Ammon's horn (tissue), 1 donor: Measurements from ENCODE around the gene CGB5.
"Not testable (repeated sequence)": the region's sequence is repeated elsewhere in the genome, so short reads cannot be mapped to it uniquely, and the experiment has no call there.

Experiments
- DNase-seq: peaks from one replicate; pipeline ENCODE4 v3.0.0-alpha.2; 2016; ENCODE audit warnings: low spot score

CGB5 gene

DNA sequence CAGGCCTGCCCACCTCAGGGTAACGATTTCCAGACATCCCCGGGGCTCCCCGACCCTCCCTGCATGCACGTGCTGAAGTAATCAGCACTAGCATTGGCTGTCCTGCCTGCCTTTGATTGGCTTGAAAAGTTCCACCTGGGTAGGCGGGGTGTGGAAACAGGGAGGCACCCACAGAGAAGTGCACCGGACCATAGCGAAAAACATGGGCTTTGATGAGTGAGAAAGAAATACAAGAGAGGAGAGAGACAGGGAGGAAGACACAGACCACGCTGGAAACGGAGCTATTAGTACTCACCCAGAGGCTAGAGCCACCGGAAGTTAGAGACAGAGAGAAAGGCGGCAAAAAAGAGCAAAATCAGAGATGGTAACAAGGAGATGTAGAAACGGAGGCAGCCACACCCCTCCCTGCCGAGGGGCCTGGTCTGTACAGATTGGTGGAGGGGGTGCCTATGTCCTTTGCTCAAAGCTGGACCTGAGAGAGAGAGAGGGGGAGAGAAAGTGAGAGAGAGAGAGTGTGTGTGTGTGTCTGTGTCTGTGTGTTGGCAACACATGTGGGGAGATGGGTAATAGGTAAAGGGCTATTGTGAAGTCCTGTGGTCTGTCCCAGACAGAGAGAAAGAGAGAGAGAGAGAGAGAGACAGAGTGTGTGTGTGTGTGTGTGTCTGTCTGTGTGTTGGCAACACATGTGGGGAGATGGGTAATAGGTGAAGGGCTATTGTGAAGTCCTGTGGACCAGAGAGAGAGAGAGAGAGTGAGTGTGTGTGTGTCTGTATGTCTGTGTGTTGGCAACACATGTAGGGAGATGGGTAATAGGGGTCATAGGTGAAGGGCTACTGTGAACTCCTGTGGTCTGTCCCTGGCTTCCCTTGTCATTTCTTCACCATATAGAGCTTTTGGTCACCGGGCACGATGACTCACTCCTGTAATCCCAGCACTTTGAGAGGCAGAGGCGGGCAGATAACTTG lies 22.4 kb upstream of the CGB5 start:
- DNase-seq = no peak

DNA sequence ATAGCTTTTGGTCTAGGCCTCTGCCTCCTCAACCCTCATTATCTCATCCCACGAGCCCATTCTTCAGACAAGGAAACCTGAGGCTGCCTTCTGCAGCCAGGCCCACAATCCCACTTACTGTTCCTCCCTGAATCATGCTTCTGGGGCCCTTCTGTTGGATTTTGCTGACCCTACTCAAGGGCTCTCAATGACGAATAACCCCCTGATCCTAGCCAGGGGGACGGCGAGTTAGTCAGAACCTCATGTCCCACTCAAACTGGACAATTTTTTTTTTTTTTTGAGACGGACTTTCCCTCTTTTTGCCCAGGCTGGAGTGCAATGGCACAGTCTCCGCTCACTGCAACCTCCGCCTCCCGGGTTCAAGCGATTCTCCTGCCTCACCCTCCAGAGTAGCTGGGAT lies 21.5 kb upstream of the CGB5 start:
- DNase-seq = no peak

DNA sequence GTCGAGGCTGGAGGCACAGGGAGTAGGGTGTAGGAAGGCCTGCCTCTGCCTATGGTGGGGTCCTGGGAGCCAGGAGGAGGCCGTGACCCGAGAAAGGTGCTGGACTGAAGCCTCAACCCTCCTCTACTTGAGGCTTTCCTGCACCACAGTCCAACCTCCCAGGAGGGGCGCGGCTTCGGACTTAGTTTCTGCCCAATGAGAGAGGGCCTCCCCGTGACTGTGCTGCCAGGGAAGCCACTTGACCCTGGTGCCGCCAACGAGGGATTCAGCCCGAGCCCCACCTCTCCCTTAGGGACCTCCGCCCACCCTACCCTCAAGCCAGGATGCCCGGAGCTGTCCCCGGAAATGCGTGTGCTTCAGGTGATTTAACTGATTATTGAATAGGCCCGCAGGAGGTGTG lies 19.4 kb upstream of the CGB5 start, which contains the start of gene CGB3:
Gene CGB3 (minus strand): TSS at position 101 of the 400 bp plus-strand sequence. CDS start 362 bp downstream, outside the sequence.
- DNase-seq = not testable (repeated sequence)

DNA sequence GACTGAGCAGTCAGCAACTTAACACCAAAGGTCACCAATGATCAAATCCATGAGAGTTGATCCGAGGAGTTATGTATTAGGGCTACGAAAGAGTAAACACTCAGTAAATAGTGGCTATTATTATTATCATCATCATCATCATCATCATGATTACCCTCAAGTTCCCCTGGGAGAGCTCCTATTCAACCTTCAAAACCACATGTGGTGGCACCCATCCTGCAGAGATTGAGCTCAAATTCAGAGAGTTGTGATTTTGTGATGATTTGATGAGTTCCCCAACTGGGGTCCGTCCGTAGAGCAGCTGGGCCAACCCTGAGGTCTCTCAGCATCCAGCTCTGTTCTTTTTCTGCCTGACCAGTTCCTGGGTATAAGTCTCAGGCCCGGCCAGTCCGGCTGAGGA lies 18.6 kb upstream of the CGB5 start:
- not testable (repeated sequence) for DNase-seq

DNA sequence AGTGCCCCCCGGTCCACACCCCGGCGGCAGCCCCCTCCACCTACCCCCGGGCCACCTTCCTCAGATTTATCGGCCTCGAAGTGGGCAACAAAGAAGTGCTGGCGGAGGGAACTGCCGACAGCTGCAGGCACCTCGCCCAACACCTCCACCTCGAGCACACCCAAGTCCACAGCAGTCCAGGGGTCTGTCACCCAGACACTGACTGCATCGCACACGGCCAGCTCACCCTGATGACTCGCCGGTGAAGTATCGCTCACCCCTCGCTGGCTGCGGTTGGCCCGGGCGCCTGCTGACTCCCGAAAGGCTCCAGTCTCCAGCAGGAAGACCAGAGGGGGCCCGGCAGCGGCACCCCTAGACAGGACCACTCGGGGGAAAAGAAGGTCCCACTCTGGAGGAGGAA lies 18.0 kb upstream of the CGB5 start:
- DNase-seq = not testable (repeated sequence)

DNA sequence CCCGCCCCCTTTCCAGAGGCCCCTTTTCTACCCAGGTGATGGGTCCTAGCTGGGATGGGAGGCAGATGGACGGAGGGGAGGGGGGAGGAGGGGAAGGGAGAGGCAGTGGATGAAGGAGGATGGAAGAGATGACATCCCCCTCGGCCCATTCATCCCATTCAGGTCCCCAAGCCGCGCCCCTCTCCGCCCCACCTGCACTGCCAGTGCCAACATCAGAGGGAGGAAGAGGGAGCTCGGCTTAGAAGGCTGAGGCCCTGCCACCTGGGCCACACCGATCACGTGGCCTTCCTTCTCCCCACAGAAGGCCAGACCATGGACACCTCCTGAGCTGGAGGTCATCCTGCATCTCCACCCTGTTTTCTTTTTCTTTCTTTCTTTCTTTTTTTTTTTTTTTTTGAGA lies 15.0 kb upstream of the CGB5 start:
- not testable (repeated sequence) for DNase-seq

DNA sequence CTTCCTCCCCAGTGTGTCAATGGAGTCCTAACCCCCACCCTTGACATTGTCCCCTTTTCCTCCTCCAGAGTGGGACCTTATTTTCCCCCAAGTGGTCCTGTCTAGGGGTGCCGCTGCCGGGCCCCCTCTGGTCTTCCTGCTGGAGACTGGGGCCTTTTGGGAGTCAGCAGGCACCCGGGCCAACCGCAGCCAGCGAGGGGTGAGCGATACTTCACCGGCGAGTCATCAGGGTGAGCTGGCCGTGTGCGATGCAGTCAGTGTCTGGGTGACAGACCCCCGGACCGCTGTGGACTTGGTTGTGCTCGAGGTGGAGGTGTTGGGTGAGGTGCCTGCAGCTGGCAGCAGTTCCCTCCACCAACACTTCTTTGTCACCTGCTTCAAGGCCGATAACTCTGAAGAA lies 13.9 kb upstream of the CGB5 start:
- not testable (repeated sequence) for DNase-seq

DNA sequence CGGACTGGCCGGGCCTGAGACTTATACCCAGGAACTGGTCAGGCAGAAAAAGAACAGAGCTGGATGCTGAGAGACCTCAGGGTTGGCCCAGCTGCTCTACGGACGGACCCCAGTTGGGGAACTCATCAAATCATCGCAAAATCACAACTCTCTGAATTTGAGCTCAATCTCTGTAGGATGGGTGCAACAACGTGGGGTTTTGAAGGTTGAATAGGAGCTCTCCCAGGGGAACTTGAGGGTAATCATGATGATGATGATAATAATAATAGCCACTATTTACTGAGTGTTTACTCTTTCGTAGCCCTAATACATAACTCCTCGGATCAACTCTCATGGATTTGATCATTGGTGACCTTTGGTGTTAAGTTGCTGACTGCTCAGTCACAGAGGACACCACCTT lies 13.3 kb upstream of the CGB5 start:
- not testable (repeated sequence) for DNase-seq

DNA sequence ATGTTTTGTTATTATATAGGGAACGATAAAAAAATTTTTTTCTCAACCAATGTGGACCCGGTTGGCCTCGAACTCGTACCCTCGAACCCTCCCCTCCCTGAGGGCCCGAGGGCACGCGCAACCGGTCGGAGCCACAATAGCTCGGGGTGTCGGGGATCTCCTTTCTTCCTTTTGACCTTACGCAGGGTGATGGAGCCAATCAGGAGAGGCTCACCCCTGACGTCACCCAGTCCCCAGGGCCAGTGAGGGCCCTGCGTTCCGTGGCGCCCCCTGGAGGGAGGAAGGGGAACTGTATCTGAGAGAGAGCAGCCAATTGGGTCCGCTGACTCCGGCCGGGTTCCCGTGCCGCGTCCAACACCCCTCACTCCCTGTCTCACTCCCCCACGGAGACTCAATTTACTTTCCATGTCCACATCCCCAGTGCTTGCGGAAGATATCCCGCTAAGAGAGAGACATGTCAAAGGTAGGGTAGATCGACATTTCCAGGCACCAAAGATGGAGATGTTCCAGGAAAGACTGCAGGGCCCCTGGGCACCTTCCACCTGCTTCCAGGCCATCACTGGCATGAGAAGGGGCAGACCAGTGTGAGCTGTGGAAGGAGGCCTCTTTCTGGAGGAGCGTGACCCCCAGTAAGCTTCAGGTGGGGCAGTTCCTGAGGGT lies 11.9 kb upstream of the CGB5 start, which contains the start of gene CGB2:
Gene CGB2 (plus strand): TSS at position 249 of the 660 bp plus-strand sequence. CDS start 206 bp downstream, at position 455.
- DNase-seq = not testable (repeated sequence)

DNA sequence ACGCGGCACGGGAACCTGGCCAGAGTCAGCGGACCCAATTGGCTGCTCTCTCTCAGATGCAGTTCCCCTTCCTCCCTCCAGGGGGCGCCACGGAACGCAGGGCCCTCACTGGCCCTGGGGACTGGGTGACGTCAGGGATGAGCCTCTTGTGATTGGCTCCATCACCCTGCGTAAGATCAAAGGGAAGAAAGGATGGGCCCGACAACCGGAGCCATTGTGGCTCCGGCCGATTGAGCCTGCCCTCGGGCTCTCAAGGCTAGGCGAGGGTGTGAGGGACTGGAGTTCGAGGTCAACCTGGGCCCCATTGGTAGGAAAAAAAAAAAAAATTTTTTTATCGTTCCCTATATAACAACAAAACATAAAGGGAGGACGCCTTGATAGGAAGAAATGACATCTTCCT lies 6.8 kb upstream of the CGB5 start, which contains the start of gene CGB1:
Gene CGB1 (minus strand): TSS at position 81 of the 400 bp plus-strand sequence. CDS start 184 bp downstream, outside the sequence.
- DNase-seq = not testable (repeated sequence)

DNA sequence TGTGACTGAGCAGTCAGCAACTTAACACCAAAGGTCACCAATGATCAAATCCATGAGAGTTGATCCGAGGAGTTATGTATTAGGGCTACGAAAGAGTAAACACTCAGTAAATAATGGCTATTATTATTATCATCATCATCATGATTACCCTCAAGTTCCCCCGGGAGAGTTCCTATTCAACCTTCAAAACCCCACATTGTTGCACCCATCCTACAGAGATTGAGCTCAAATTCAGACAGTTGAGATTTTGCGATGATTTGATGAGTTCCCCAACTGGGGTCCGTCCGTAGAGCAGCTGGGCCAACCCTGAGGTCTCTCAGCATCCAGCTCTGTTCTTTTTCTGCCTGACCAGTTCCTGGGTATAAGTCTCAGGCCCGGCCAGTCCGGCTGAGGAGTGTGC lies 5.5 kb upstream of the CGB5 start:
- not testable (repeated sequence) for DNase-seq

DNA sequence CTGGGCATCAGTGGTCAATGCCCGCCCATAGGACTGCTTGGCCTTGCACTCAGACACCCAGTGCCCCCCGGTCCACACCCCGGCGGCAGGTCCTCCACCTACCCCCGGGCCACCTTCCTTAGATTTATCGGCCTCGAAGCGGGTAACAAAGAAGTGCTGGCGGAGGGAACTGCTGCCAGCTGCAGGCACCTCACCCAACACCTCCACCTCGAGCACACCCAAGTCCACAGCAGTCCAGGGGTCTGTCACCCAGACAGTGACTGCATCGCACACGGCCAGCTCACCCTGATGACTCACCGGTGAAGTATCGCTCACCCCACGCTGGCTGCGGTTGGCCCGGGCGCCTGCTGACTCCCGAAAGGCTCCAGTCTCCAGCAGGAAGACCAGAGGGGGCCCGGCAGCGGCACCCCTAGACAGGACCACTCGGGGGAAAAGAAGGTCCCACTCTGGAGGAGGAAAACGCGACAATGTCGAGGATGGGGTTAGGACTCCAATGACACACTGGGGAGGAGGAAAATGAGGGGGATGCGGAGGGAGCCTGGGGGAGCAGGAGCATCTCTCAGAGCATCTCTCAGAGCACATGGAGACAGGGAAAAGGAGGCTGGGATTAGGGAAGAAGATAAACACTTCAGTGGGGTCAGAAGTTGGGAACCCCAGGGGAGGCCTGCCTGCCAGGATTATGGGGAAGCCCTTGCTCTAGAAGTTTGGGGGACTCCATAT lies 4.9 kb upstream of the CGB5 start:
- DNase-seq = not testable (repeated sequence)

DNA sequence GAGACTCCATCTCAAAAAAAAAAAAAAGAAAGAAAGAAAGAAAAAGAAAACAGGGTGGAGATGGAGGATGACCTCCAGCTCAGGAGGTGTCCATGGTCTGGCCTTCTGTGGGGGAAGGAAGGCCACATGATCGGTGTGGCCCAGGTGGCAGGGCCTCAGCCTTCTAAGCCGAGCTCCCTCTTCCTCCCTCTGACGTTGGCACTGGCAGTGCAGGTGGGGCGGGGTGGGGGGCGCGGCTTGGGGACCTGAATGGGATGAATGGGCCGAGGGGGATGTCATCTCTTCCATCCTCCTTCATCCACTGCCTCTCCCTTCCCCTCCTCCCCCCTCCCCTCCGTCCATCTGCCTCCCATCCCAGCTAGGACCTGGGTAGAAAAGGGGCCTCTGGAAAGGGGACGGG lies 3.9 kb upstream of the CGB5 start:
- not testable (repeated sequence) for DNase-seq

DNA sequence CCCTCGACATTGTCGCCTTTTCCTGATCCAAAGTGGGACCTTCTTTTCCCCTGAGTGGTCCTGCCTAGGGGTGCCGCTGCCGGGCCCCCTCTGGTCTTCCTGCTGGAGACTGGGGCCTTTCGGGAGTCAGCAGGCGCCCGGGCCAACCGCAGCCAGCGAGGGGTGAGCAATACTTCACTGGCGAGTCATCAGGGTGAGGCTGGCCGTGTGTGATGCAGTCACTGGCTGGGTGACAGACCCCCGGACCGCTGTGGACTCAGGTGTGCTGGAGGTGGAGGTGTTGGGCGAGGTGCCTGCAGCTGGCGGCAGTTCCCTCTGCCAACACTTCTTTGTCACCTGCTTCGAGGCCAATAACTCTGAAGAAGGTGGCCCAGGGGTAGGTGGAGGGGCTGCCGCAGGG lies 1.5 kb upstream of the CGB5 start:
- no peak for DNase-seq

DNA sequence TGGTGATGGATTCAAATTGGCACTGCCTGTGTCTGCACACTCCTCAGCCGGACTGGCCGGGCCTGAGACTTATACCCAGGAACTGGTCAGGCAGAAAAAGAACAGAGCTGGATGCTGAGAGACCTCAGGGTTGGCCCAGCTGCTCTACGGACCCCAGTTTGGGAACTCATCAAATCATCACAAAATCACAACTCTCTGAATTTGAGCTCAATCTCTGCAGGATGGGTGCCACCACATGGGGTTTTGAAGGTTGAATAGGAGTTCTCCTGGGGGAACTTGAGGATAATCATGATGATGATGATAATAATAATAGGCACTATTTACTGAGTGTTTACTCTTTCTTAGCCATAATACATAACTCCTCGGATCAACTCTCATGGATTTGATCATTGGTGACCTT lies 982 bp upstream of the CGB5 start:
- not testable (repeated sequence) for DNase-seq

DNA sequence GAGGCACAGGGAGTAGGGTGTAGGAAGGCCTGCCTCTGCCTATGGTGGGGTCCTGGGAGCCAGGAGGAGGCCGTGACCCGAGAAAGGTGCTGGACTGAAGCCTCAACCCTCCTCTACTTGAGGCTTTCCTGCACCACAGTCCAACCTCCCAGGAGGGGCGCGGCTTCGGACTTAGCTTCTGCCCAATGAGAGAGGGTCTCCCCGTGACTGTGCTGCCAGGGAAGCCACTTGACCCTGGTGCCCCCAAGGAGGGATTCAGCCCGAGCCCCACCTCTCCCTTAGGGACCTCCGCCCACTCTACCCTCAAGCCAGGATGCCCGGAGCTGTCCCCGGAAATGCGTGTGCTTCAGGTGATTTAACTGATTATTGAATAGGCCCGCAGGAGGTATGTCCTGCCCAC lies 5.4 kb downstream of the CGB5 start, which contains the start of gene CGB8:
Gene CGB8 (minus strand): TSS at position 101 of the 400 bp plus-strand sequence. CDS start 372 bp downstream, outside the sequence.
- not testable (repeated sequence) for DNase-seq

DNA sequence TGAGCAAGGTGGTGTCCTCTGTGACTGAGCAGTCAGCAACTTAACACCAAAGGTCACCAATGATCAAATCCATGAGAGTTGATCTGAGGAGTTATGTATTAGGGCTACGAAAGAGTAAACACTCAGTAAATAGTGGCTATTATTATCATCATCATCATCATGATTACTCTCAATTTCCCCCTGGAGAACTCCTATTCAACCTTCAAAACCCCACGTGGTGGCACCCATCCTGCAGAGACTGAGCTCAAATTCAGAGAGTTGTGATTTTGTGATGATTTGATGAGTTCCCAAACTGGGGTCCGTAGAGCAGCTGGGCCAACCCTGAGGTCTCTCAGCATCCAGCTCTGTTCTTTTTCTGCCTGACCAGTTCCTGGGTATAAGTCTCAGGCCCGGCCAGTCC lies 6.2 kb downstream of the CGB5 start:
- DNase-seq = not testable (repeated sequence)

DNA sequence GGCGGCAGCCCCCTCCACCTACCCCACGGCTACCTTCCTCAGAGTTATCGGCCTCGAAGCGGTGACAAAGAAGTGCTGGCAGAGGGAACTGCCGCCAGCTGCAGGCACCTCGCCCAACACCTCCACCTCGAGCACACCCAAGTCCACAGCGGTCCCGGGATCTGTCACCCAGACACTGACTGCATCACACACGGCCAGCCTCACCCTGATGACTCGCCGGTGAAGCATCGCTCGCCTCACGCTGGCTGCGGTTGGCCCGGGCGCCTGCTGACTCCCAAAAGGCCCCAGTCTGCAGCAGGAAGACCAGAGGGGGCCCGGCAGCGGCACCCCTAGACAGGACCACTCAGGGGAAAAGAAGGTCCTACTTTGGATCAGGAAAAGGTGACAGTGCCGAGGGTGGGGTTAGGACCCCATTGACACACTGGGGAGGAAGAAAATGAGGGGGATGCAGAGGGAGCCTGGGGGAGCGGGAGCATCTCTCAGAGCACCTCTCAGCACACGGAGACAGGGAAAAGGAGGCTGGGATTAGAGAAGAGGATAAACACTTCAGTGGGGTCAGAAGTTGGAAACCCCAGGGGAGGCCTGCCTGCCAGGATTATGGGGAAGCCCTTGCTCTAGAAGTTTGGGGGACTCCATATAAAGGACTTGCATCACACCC lies 6.9 kb downstream of the CGB5 start:
- not testable (repeated sequence) for DNase-seq

DNA sequence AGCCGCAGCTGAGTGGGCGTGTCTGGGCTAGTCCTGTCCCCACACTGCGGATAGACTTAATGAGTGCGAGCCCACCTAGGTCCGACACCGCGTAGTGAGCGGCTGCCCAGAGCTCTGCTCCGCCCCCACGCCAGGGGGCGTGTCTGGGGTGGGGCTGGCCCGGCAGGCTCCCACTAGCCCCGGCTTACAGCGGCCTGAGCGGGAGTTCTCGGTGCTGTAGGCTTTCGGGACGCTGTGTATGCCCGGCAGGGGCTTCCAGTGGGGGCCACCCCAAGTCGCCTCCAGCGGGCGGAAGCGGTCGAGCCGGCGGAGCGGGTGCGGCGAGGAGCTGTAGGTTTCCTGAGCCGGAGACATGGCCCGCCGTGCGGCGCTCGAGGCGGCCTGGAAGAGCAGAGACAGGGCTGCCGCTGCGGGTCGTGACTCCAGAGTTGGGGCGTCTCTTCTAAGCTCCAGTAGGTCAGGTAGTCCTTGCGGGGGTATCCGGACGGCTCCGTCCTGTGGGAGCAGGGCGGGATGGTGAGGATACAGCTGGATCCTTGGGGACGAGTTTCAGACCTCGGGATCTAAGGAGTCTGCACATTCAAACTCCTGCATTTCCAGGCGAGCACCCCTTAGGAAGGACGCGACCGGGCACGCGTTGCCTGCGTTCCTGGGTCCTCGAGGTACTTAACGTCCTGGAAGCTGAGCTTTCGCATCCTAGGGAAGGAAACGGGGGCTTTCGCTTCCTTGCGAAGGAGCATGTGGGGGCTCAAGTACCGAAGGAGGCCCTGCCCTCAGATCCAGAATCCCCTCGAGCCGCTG lies 12.7 kb downstream of the CGB5 start:
- DNase-seq = peak; percentile 13

DNA sequence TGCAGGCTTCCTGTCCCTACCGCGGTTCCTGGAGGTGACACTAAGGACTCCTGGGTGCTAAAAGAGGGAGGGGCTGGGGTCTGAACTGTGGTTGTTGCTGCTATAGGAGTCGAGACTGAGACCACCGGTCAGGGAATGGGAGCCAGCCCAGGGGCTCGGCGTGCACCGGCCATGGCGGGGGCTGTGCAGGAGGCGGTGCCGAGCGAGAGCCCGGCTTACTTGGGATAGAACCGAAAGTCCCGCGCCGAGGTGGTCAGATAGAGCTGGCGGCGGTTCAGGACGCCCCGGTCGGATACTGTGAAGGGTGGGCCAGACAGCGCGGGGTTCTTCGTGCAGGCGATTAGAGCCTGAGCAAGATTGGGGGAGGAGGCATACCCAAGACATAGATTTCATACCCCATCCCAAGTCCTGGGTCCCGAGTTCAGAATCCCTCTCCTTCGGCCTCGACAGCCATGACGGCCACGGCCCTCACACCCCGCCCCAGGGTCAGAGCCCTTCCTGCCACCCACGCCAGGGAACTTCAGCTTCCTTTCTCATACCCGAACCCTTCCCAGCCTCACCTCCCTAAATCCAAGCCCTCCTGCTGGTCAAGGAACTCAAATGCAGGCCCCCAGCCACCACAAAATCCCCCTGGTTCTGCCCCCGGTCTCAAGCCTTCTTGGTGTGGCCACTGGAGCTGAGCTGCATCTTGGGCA lies 13.4 kb downstream of the CGB5 start:
- DNase-seq = not testable (repeated sequence)
